Upper lobe of right lung (tissue), 1 donor: ENCODE data around the gene RSPH6A. TPM values are rescaled to one million over a fixed set of nuclear protein-coding genes. Genes with fewer than 3 reads are reported as not detected.

Experiments used
- ATAC-seq: fragments of 200-7000 bp; cut with Tn5 transposase; one replicate; pipeline ENCODE4 v1.9.1; 2020; ENCODE audit warnings: mild to moderate bottlenecking, moderate library complexity
- DNase-seq: peaks from one replicate; pipeline ENCODE4 v3.0.0-alpha.2; 2020
- H3K27ac ChIP-seq: fragments of 200-600 bp; one replicate; pipeline ENCODE4 v1.8.0; 2022
- H3K27me3 ChIP-seq: fragments of 200-600 bp; one replicate; pipeline ENCODE4 v1.8.0; 2022; ENCODE audit warnings: mild to moderate bottlenecking
- H3K36me3 ChIP-seq: fragments of 200-600 bp; one replicate; pipeline ENCODE4 v1.8.0; 2022
- H3K4me1 ChIP-seq: fragments of 200-600 bp; one replicate; pipeline ENCODE4 v1.8.0; 2022
- H3K4me3 ChIP-seq: fragments of 200-600 bp; one replicate; pipeline ENCODE4 v1.8.0; 2022; ENCODE audit warnings: mild to moderate bottlenecking
- H3K9me3 ChIP-seq: fragments of 200-600 bp; one replicate; pipeline ENCODE4 v1.8.0; 2022
- intact Hi-C: fragments of 100-400 bp; cut with DNase I; formaldehyde crosslinking; loops from one replicate; pipeline ENCODE4 v1.11.0; 2022
- total RNA-seq: library from RNA; stranded (reverse); fragmentation: NEBNext Ultra II Directional; extraction: Animal tissue kit (Norgen Biotek cat#: 25700); gene quantifications from one replicate; pipeline ENCODE4 v1.2.1, GENCODE V29; 2021
- TF ChIP-seq, protein P1 (sequence below): fragments of 200-600 bp; IDR thresholded peaks from one replicate; pipeline ENCODE4 v1.8.0; 2022; ENCODE audit warnings: antibody characterized with exemption
- donor health status: DM: no; HTN: yes; CAD: no; lungs with severe emphysema.

RSPH6A gene
- total RNA-seq, 1 donor from 2014 or later = 0.38 TPM

DNA sequence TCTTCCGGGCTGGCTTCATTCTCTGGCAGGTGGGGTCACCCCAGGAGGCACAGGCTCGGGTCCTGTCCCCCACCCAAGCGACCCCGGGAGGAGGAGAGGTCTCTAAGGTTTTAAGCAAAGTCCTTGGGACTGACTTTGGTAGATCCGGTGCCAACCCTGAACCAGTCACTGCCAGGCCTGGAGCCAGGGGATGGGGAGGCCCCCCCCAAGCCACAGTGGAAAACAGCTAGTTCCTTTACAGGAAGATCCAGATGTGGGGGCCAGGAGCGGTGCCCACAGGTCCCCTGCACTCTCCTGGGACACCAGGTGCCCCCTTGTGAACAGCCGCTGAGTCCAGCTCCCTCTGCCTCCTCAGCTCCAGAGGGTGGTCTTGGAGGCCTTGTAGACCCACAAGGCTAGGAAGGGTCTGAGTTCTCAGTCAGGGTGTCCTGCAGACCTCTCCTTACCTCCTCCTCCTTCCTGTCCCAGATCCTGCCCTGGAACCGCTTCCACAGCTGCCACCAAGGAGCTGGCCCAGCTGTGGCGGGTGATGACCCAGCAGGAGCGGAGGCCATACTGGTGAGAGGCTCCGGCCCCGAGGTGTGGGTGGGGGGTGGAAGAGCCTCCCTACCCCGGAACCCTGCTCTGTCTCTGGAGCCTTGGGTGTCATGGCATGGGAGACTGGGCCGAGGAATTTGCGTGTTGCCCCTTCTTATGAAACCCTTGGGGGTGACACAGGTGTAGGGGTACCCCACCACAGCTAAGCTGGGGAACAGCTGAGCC is 52.1 kb downstream of the RSPH6A start:
- TF ChIP-seq, protein P1, sequence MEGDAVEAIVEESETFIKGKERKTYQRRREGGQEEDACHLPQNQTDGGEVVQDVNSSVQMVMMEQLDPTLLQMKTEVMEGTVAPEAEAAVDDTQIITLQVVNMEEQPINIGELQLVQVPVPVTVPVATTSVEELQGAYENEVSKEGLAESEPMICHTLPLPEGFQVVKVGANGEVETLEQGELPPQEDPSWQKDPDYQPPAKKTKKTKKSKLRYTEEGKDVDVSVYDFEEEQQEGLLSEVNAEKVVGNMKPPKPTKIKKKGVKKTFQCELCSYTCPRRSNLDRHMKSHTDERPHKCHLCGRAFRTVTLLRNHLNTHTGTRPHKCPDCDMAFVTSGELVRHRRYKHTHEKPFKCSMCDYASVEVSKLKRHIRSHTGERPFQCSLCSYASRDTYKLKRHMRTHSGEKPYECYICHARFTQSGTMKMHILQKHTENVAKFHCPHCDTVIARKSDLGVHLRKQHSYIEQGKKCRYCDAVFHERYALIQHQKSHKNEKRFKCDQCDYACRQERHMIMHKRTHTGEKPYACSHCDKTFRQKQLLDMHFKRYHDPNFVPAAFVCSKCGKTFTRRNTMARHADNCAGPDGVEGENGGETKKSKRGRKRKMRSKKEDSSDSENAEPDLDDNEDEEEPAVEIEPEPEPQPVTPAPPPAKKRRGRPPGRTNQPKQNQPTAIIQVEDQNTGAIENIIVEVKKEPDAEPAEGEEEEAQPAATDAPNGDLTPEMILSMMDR = no peak
- Histone ChIP-seq H3K4me3 (no peak overlapping the region), H3K27me3 (no peaks in the 10 kb centered on the region), H3K4me1 (peaks cover 23% of the 10 kb centered on the region), H3K27ac (no peak overlapping the region), H3K9me3 (no peaks in the 10 kb centered on the region), H3K36me3 (no peaks in the 10 kb centered on the region)
- ATAC-seq = no peak
- intact Hi-C loops = no loop called here
- no peak for DNase-seq

DNA sequence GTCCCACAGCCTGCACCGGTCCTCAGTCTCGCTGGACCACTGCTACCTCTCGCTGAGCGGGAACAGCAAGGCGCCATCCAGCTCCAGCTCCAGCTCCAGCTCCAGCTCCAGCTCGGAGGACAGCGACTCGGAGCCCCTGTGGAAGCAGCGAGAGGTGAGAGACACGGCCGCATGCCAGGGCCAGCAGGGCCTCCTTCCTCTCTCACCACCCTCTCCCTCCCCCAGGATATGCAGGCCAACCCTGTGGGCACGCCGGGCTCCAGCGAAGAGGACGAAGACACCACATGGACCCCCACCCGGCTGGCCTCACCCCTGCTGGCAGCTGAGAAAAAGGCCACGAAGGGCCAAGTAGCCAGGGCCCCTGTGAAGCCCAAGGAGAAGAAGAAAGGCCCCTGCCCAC is 53.4 kb downstream of the RSPH6A start:
- Histone ChIP-seq H3K4me1 (peaks cover 15% of the 10 kb centered on the region), H3K27me3 (no peaks in the 10 kb centered on the region), H3K4me3 (no peak overlapping the region), H3K9me3 (no peaks in the 10 kb centered on the region), H3K27ac (no peak overlapping the region), H3K36me3 (no peaks in the 10 kb centered on the region)
- ATAC-seq (no peak), DNase-seq (no peak)
- intact Hi-C loops = no loop called here
- TF ChIP-seq, protein P1 = no peak

DNA sequence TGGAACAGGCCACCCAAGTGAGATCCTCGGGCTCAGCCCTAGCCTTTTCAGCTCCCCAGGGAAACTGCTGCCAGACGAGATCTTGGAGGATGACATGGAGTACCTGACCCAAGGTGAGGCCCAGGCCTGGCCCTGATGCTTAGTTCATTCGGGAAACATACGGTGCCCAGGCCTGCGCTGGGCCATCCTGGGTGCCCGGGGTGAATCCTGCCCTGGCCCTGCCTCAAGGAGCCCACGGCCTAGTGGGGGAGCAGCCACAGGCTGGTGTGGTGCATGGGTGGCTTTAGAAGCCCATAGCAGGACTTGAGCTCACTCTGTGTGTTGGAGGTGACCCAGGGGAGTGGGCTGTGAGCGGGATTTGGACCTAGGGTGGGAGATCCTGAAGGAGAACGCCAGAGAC is 56.2 kb downstream of the RSPH6A start:
- intact Hi-C loops = no loop called here
- no peak for ATAC-seq
- Histone ChIP-seq H3K9me3 (no peaks in the 10 kb centered on the region), H3K4me1 (no peaks in the 10 kb centered on the region), H3K36me3 (no peaks in the 10 kb centered on the region), H3K4me3 (no peak overlapping the region), H3K27ac (no peak overlapping the region), H3K27me3 (no peaks in the 10 kb centered on the region)
- TF ChIP-seq, protein P1 = no peak
- no peak for DNase-seq

DNA sequence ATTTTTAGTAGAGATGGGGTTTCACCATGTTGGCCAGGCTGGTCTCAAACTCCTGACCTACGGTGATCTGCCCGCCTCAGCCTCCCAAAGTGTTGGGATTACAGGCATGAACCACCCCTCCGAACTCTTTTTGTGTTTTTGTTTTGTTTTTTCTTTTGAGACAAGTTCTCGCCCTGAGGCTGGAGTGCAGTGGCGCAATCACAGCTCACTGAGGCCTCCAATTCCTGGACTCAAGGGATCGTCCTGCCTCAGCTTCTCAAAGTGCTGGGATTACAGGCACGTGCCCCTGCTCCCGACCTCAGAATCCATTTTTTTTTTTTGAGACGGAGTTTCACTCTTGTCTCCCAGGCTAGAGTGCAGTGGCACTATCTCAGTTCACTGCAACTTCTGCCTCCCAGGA is 57.4 kb downstream of the RSPH6A start:
- no peak overlapping the region for H3K4me3 ChIP-seq
- H3K9me3 ChIP-seq = no peaks in the 10 kb centered on the region
- no peaks in the 10 kb centered on the region for H3K27me3 ChIP-seq
- intact Hi-C loops = no loop called here
- TF ChIP-seq, protein P1 = no peak
- no peaks in the 10 kb centered on the region for H3K4me1 ChIP-seq
- no peak overlapping the region for H3K27ac ChIP-seq
- no peaks in the 10 kb centered on the region for H3K36me3 ChIP-seq
- ATAC-seq (no peak), DNase-seq (no peak)

DNA sequence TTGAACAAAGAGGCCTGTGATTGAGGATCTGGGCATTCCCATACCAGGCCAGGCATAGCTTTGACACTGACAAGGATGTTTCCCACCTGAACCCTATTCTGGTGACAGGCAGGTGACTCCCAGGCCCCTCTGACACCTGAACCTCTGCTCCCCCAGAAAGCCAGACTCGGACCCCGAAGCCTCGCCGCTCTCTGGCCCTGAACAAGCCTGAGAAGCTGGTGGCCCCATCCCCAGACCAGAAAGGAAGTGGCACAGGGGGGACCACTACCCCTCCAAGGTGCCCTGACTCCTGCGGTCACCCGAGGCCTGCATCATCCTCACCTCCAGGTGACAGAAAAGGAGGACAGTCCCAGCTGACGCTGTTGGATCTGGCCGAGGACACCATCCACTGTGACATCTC is 60.8 kb downstream of the RSPH6A start:
- H3K27ac ChIP-seq = no peak overlapping the region
- TF ChIP-seq, protein P1 = no peak
- DNase-seq (no peak), ATAC-seq (no peak)
- H3K36me3 ChIP-seq = no peaks in the 10 kb centered on the region
- H3K27me3 ChIP-seq = no peaks in the 10 kb centered on the region
- intact Hi-C loops = no loop called here
- H3K9me3 ChIP-seq = no peaks in the 10 kb centered on the region
- H3K4me1 ChIP-seq = no peaks in the 10 kb centered on the region
- no peak overlapping the region for H3K4me3 ChIP-seq
